Measurements from ENCODE around the gene BACH2. TPM values are rescaled to one million over a fixed set of nuclear protein-coding genes. Genes with fewer than 3 reads are reported as not detected.

Gene BACH2
- polyA plus RNA-seq, 1 of the 3 experiments (the other 2 are of a cell fraction): 0.46 TPM

DNA sequence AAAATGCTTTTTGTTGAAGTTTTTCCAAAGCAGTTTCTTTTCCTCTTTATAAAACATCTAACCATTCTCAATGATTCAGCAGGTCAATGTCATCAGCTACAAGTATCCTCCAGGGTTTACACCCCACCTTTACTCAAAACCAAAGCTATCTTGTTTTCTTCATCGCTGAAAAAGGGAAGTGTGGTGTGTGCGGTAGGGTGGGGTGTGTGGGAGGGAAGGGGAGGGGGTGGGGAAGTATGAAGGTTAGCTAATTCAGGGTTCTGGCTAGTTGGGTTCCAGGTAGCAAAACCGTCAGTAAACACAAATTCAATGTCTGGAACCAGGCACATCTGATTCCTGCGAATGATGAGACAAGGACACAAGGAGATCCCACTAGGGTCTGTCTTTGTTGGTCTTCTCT, 212.8 kb downstream of the BACH2 start:
- Histone ChIP-seq H3K79me2 (ENCODE audit: insufficient read depth) (no peaks in the 10 kb centered on the region), H3K4me1 (ENCODE audit: control insufficient read depth in 1 of 2, insufficient read depth in 2 of 2, low read depth in 1 of 2, low read length in 1 of 2) (peaks cover 23 to 25% of the 10 kb centered on the region in 2 experiments), H3F3A (replicated peaks; ENCODE audit: insufficient read depth) (peaks cover 18% of the 10 kb centered on the region), H3K27me3 (ENCODE audit: insufficient read depth) (no peaks in the 10 kb centered on the region), H3K4me2 (no peak overlapping the region), H3K9me2 (no peaks in the 10 kb centered on the region), H2AFZ (ENCODE audit: low read depth) (no peak overlapping the region), H3K9me3 (no peaks in the 10 kb centered on the region), H3K4me3 (ENCODE audit: low read depth in 2 of 2, low read length in 1 of 2) (no peak overlapping the region), H3K9ac (no peak overlapping the region), H4K20me1 (ENCODE audit: insufficient read depth) (no peaks in the 10 kb centered on the region), H3K27ac (ENCODE audit: low read depth in 2 of 2, low read length in 1 of 2) (no peak overlapping the region), H3K36me3 (replicated peaks in 1 of 2; ENCODE audit: control insufficient read depth in 1 of 2, insufficient read depth in 2 of 2, low read length in 1 of 2) (no peaks in the 10 kb centered on the region)
- 89% methylated on average over 4 of the region's 4 CpGs for WGBS (ENCODE audit: low lambda C conversion rate)
- TF ChIP-seq FOXM1 (IDR thresholded peaks at IDR 0.05; ENCODE audit: low read depth) (no peak), RFX5 (IDR thresholded peaks at IDR 0.05; ENCODE audit: low read length) (no peak), TAF1 (IDR thresholded peaks at IDR 0.05; ENCODE audit: borderline replicate concordance, low read depth, low read length) (no peak), NRF1 (IDR thresholded peaks at IDR 0.05; ENCODE audit: low read depth, low read length) (no peak), EZH2phosphoT487 (IDR thresholded peaks at IDR 0.05; ENCODE audit: borderline replicate concordance, low read depth) (no peak), JUND (IDR thresholded peaks at IDR 0.05) (no peak), TEAD4 (IDR thresholded peaks at IDR 0.05; ENCODE audit: borderline replicate concordance, insufficient read depth) (no peak), EP300 (IDR thresholded peaks at IDR 0.05; ENCODE audit: borderline replicate concordance in 1 of 2, low read depth in 1 of 2, low read length in 1 of 2) (no peak), FOXJ3 (CRISPR knock-in tag; IDR thresholded peaks at IDR 0.05) (no peak)
- TF ChIP-seq, protein P1, sequence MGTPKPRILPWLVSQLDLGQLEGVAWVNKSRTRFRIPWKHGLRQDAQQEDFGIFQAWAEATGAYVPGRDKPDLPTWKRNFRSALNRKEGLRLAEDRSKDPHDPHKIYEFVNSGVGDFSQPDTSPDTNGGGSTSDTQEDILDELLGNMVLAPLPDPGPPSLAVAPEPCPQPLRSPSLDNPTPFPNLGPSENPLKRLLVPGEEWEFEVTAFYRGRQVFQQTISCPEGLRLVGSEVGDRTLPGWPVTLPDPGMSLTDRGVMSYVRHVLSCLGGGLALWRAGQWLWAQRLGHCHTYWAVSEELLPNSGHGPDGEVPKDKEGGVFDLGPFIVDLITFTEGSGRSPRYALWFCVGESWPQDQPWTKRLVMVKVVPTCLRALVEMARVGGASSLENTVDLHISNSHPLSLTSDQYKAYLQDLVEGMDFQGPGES (IDR thresholded peaks at IDR 0.05; ENCODE audit: low read depth, low read length): no peak
- TF ChIP-seq, protein P2, sequence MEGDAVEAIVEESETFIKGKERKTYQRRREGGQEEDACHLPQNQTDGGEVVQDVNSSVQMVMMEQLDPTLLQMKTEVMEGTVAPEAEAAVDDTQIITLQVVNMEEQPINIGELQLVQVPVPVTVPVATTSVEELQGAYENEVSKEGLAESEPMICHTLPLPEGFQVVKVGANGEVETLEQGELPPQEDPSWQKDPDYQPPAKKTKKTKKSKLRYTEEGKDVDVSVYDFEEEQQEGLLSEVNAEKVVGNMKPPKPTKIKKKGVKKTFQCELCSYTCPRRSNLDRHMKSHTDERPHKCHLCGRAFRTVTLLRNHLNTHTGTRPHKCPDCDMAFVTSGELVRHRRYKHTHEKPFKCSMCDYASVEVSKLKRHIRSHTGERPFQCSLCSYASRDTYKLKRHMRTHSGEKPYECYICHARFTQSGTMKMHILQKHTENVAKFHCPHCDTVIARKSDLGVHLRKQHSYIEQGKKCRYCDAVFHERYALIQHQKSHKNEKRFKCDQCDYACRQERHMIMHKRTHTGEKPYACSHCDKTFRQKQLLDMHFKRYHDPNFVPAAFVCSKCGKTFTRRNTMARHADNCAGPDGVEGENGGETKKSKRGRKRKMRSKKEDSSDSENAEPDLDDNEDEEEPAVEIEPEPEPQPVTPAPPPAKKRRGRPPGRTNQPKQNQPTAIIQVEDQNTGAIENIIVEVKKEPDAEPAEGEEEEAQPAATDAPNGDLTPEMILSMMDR (IDR thresholded peaks at IDR 0.05): no peak
- TF ChIP-seq, protein P3, sequence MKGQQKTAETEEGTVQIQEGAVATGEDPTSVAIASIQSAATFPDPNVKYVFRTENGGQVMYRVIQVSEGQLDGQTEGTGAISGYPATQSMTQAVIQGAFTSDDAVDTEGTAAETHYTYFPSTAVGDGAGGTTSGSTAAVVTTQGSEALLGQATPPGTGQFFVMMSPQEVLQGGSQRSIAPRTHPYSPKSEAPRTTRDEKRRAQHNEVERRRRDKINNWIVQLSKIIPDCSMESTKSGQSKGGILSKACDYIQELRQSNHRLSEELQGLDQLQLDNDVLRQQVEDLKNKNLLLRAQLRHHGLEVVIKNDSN (IDR thresholded peaks at IDR 0.05; ENCODE audit: borderline replicate concordance, low read depth): no peak
- TF ChIP-seq, protein P4, sequence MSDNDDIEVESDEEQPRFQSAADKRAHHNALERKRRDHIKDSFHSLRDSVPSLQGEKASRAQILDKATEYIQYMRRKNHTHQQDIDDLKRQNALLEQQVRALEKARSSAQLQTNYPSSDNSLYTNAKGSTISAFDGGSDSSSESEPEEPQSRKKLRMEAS (IDR thresholded peaks at IDR 0.05; ENCODE audit: low read depth): no peak
- CTCF ChIA-PET: interaction anchor here (0.6 to 1.6 kb wide), 4 partner anchors 10 to 309 kb away, joined by 3 to 6 read pairs (median 3); no protein-coding TSS in a partner anchor
- DNase-seq: no peak
- POLR2A ChIA-PET: no interaction called here

DNA sequence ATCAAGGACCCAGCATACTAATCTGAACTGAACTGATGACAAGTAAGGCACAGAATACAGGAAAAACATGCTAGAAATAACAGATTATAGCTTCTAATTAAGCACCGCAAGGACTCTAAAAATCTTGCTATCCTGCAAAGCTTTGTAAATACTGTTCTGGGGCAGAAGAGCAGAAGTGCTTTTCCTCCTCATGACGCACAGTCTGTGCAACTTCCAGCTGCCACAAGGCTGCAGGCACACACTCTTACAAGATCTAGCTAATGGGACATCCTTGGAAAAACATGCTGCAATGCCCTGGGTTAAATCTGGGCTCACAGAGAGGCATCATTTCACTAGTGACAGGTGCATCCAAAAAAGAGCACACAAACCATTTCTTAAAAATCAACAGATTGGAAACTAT, 213.8 kb downstream of the BACH2 start:
- no peak overlapping the region for H3K4me3 ChIP-seq (ENCODE audit: low read depth in 2 of 2, low read length in 1 of 2)
- no peak overlapping the region for H3K9ac ChIP-seq
- DNase-seq: no peak
- 90% methylated on average over 2 of the region's 2 CpGs for WGBS (ENCODE audit: low lambda C conversion rate)
- no peak overlapping the region for H3K27ac ChIP-seq (ENCODE audit: low read depth in 2 of 2, low read length in 1 of 2)
- no peaks in the 10 kb centered on the region for H3K9me3 ChIP-seq
- H3K36me3 ChIP-seq (replicated peaks in 1 of 2; ENCODE audit: control insufficient read depth in 1 of 2, insufficient read depth in 2 of 2, low read length in 1 of 2): no peaks in the 10 kb centered on the region
- CTCF ChIA-PET: interaction anchor here (0.8 to 2.0 kb wide), 7 partner anchors 11 to 396 kb away, joined by 3 to 6 read pairs (median 3); no protein-coding TSS in a partner anchor
- no peak overlapping the region for H2AFZ ChIP-seq (ENCODE audit: low read depth)
- no peak overlapping the region for H3K4me2 ChIP-seq
- H3F3A ChIP-seq (replicated peaks; ENCODE audit: insufficient read depth): peaks cover 12% of the 10 kb centered on the region
- POLR2A ChIA-PET: no interaction called here
- no peaks in the 10 kb centered on the region for H3K27me3 ChIP-seq (ENCODE audit: insufficient read depth)
- peaks cover 15 to 18% of the 10 kb centered on the region in 2 experiments for H3K4me1 ChIP-seq (ENCODE audit: control insufficient read depth in 1 of 2, insufficient read depth in 2 of 2, low read depth in 1 of 2, low read length in 1 of 2)
- TF ChIP-seq EP300 (IDR thresholded peaks at IDR 0.05; ENCODE audit: borderline replicate concordance in 1 of 2, low read depth in 1 of 2, low read length in 1 of 2) (no peak), TEAD4 (IDR thresholded peaks at IDR 0.05; ENCODE audit: borderline replicate concordance, insufficient read depth) (no peak), RAD21 (IDR thresholded peaks at IDR 0.05; ENCODE audit: low read length) (peak; percentile 23; the same call in 1 of the 2 replicates), FOXM1 (IDR thresholded peaks at IDR 0.05; ENCODE audit: low read depth) (no peak), CHD2 (IDR thresholded peaks at IDR 0.05; ENCODE audit: low read length, partially characterized antibody) (no peak), RCOR1 (IDR thresholded peaks at IDR 0.05; ENCODE audit: low read length) (no peak)
- H4K20me1 ChIP-seq (ENCODE audit: insufficient read depth): no peaks in the 10 kb centered on the region
- H3K79me2 ChIP-seq (ENCODE audit: insufficient read depth): no peaks in the 10 kb centered on the region
- H3K9me2 ChIP-seq: no peaks in the 10 kb centered on the region

Data from SK-N-SH (cell line).